GM19025 (cell line): Measurements from ENCODE around the gene BTBD16.

Experiments used
- ATAC-seq: cut with Tn5 transposase; IDR thresholded peaks from one replicate; pipeline ENCODE4 v1.9.1; 2021; ENCODE audit warnings: mild to moderate bottlenecking, low read depth, moderate library complexity; ENCODE audit not compliant: unreplicated experiment

Gene BTBD16

GRCh38 chr10:122308417-122309141, 37.5 kb downstream of the BTBD16 start:
- ATAC-seq = no peak

- no peak for ATAC-seq
Measured at GRCh38 chr10:122310311-122311050, 39.4 kb downstream of the BTBD16 start.

GRCh38 chr10:122311051-122311410, 39.9 kb downstream of the BTBD16 start:
- no peak for ATAC-seq

- ATAC-seq = no peak
Measured at GRCh38 chr10:122311716-122312115, 40.6 kb downstream of the BTBD16 start.

GRCh38 chr10:122316224-122316884, 45.3 kb downstream of the BTBD16 start:
- ATAC-seq = no peak

GRCh38 chr10:122321960-122322359, 50.9 kb downstream of the BTBD16 start:
- no peak for ATAC-seq

- no peak for ATAC-seq
Measured at GRCh38 chr10:122323189-122323588, 52.1 kb downstream of the BTBD16 start.

- no peak for ATAC-seq
Measured at GRCh38 chr10:122323941-122324675, 53.0 kb downstream of the BTBD16 start.

GRCh38 chr10:122325235-122325634, 54.1 kb downstream of the BTBD16 start:
- ATAC-seq = no peak

GRCh38 chr10:122326385-122326784, 55.3 kb downstream of the BTBD16 start:
- ATAC-seq = no peak

GRCh38 chr10:122326806-122327205, 55.7 kb downstream of the BTBD16 start:
- no peak for ATAC-seq

GRCh38 chr10:122327237-122328206, 56.4 kb downstream of the BTBD16 start:
- ATAC-seq = no peak

GRCh38 chr10:122328676-122329075, 57.6 kb downstream of the BTBD16 start:
- ATAC-seq = no peak

GRCh38 chr10:122329416-122329815, 58.3 kb downstream of the BTBD16 start:
- no peak for ATAC-seq

- ATAC-seq = no peak
Measured at GRCh38 chr10:122331100-122331499, 60.0 kb downstream of the BTBD16 start.

GRCh38 chr10:122331615-122332446, 60.7 kb downstream of the BTBD16 start:
- no peak for ATAC-seq

- ATAC-seq = no peak
Measured at GRCh38 chr10:122333037-122333436, 61.9 kb downstream of the BTBD16 start.

GRCh38 chr10:122336332-122336731, 65.2 kb downstream of the BTBD16 start:
- no peak for ATAC-seq

GRCh38 chr10:122336961-122337360, 65.9 kb downstream of the BTBD16 start:
- ATAC-seq = no peak
